Stimulated activated naive CD4-positive, alpha-beta T cell treated with Interleukin-2 at 50 U/mL for 16 hours (primary cell): ENCODE measurements around the gene PLIN5.

Source experiments
- DNase-seq: peaks from one replicate; lab custom pipeline; 2025; lab: John Stamatoyannopoulos, UW

PLIN5 gene

DNA sequence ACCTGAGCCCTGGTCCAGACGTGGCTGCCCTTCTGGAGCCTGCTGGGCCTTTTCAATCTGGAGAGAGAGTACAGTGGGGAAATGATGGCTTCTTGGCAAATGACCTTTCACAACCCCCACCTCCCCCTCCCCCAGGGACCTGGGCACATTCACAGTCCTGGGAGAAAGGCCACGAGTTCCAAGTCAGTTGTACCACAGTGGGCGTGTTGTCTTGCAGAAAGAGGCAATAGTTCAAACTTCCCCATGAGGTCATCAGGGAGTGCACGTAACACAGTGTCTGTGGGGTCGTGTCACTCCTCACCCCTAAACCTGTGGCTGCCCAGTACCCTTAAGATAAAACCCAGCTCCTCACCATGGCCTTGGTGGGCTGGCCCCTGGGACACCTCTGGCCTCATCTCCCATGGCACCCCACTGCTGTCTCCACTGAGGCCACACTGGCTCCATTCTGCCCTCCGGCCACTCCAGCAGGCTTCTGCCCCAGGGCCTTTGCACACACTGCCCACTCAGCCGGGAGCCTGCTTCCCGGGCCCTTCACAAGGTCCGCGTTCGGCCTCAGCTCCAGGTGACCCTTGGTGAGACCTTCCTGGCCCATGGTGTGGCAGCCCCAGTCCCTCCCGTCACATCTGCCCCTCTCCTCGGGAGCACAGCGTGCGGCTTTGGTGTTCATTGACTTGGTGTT lies 30.0 kb downstream of the PLIN5 start:
- no peak for DNase-seq

DNA sequence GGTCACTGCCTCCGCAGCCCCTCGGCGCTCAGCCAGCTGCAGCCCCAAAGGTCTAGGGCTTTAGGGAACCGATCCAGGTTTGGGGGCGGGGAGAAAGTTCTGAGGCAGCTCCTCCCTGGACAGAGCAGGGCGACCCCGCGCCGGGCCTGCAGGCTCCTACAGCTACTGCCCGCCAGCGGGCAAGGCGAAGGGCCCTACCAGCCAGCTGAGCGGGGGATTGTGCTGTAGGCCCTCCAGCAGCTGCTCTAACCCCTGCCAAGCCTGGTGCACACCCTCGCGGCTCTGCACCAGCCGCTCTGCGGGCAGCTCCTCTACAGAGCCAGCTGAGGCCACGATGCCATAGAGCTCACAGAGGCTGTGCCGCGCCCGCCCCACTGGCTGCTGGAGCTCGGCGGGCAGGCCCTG lies 30.7 kb downstream of the PLIN5 start:
- DNase-seq, result no peak

DNA sequence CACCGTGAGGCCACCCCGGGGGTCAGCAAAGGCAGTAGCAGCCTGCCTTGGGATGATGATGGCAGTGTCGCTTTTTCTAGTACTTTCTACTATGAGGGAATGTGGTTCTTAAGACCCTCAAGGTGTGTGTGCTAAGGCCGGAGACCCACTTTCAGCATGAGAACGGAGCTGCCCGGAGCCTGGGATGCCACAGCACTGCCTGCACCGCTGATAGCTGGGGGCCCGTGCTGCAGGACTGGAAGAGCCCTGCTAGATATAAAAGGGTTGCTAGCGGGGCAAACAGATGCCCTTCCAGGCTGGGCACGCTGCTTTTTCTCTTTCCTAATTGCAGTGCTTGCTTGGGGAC lies 31.2 kb downstream of the PLIN5 start:
- DNase-seq, result no peak

DNA sequence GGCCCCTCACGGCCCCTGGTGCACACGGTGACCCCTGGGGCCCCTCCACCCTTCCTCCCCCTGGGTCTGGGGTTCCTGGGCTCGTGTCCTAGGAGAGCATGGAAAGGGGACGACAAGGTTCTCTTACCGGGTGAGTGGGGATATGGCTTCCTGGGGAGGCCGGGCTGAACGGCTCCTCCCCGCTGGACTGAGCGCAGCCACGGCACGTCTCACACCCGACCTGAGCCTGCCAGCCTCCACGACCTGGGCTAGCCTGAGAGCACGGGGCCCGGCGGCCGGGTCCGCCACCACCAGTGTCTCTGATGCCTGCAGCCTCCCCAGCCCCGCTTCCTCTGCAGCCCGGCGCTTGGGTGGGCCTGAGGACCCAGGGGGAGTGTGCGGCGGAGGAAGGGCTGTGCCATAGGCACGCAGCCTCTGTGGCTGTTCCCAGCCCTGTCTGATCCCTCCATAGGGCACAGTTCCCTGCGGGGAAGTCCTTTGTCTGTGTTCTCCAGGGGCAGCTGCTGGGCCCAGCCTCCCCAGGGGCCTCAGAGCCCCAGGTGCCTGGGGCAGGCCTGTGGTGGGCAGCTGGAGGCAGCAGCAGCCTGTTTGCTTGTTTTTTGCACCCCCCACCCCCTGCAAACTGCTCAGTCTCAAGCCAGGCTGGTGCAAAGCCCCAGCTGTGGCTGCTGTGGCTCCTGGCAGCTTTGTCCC lies 31.7 kb downstream of the PLIN5 start:
- DNase-seq, result no peak

DNA sequence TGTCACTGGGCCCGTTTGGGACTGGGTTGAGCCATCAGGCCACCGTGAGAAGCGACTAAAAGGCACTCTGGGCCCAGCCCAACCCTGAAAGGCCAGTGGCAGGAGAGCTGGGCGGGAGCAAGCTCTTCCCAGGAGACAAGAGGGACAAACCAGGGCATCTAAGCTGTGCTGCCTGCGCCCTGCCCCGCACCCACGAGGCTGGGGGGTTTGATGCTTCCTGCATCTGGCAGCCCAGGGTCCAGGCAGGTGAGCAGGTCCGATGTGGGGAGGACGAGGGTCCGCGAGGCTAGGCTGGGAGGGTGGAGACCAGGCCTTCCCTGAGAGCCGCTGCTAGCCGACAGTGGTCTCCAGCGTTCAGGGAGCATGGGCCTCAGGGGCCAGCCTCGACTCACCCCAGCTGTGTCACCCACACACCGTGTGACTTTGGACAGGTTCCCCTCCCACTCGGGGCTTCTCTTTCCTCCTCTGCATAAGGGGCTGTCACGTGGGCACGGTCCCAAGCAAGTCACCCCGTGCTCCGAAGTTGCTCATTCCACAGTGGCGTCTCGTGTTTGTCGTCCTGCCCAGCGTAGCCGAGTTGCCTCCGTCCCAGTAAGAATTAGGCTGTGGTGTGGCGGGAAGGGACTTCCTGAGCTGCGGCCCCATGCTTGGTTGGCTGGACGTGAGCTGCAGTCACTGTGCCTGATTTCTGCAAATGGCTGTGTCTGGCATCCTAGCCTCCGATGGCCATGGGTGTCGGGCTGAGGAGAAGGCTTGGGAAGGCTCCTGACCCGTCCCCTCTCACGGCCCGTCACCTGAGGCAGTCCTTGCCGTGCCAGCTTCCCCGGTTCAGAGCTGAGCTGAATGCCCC lies 32.5 kb downstream of the PLIN5 start:
- DNase-seq, result no peak

DNA sequence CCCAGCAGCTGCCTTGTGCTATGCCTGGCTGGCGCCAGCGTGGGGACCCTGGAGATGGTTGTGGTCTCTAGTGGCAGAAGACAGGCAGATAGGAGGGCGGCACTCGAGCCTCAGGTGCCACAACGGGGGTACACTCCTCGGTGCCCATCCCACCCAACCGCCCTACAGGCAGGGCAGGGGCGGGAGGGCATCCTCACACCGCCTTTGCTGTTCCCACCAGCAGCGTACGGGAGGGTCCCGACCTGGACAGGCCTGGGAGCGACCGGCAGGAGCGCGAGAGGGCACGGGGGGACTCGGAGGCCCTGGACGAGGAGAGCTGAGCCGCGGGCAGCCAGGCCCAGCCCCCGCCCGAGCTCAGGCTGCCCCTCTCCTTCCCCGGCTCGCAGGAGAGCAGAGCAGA lies 33.3 kb downstream of the PLIN5 start:
- DNase-seq, result no peak

DNA sequence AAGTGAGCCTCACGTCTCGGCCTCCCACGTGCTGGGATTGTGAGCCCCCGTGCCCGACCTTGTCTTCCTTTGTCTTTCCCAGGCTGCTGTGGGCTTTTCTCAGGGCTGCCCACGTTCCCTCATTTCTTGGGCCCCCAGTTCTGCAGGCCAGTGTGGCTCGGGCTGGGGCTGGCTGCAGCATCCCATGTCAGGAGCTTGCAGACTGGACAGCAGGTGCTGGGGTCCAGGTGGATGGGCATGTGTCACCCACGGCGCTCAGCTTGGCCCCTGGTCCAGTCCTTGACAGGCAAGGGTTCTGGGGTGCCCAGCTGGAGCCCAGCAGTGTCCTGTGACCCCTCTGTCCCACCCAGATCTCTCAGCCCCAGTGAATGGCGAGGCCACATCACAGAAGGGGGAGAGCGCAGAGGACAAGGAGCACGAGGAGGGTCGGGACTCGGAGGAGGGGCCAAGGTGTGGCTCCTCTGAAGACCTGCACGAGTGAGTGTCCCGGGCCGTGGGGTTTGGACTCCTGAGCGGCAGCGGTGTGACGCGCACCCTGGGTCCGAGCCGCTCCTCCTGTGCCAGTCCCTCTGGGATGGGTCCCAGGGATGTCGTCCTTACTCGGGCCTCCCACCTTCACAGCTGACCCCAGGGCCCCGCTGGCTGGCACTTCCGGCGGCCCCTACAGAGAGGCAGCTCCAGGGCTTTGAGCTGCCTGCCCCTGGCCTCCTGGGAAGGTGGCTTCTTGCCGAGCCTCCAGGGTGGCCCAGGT lies 34.0 kb downstream of the PLIN5 start:
- DNase-seq, result no peak

DNA sequence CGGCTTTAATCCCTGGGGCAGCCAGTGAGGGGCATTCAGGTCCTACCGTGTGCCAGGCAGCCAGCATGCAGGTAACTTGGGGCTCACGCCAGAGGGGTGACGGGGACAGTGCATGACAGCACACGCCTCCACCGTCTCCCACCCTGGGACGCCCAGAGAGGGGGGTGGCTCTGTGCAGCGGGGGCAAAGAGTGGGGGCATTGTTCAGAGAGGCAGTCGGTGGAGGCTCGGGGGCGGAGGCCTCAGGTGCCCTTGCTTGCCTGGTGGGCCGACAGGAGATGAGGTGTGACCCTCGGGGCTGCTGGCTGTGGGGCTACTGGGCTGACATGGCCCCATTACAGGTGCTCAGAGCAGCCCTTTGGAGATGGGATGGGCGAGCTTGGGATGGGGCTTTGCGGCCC lies 35.2 kb downstream of the PLIN5 start:
- no peak for DNase-seq

DNA sequence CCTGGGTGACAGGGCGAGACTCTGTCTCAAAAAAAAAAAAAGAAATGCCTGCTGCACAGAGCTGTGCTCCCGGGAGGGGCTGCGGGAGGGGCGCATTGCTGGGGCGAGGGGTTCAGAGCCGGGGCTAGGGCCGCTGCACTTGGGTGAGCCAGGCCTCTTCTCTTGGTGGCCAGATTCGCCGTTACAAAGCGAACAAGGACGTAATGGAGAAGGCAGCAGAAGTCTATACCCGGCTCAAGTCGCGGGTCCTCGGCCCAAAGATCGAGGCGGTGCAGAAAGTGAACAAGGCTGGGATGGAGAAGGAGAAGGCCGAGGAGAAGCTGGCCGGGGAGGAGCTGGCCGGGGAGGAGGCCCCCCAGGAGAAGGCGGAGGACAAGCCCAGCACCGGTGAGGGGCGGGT lies 35.7 kb downstream of the PLIN5 start:
- DNase-seq, result no peak

DNA sequence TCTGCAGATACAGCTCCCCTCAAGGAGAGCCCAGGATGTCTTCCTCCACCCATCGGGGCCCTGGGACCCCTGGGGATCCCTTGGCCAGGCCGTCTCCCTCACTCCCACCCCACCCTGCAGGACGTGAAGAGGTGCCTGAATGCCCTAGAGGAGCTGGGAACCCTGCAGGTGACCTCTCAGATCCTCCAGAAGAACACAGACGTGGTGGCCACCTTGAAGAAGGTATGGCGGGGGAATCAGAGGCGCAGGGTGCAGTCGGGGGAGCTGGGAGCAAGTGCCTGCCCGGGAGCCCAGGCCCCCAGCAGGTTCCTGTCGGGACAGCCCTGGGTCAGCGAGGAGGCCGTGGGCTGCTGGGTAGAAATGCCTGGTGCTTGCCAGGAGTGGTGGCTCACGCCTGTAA lies 36.3 kb downstream of the PLIN5 start:
- DNase-seq, result no peak

DNA sequence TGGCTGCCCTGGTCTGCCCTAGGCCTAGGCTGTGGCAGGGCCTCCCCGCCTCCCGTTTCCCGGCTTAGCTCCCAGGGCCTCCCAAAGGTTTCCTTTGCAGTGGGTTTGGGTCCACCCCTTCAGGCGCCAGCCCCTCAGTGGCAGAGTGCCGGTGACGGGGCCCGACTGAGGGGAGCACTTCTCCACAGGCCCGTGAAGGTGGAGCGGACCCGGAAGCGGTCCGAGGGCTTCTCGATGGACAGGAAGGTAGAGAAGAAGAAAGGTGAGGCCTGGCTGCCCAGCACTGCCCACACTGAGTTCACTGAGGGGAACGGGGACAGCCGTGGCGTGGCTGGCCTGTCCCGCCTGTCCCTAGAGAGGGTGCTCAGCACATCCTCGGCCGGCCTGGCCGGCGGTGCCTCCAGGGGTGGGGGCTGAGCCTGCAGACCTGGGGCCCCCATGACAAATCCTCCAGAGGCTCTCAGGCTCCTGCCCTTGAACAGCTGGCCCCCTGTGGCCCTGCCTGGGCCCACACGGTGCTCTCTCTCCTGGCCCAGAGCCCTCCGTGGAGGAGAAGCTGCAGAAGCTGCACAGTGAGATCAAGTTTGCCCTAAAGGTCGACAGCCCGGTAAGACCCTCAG lies 37.1 kb downstream of the PLIN5 start:
- no peak for DNase-seq

DNA sequence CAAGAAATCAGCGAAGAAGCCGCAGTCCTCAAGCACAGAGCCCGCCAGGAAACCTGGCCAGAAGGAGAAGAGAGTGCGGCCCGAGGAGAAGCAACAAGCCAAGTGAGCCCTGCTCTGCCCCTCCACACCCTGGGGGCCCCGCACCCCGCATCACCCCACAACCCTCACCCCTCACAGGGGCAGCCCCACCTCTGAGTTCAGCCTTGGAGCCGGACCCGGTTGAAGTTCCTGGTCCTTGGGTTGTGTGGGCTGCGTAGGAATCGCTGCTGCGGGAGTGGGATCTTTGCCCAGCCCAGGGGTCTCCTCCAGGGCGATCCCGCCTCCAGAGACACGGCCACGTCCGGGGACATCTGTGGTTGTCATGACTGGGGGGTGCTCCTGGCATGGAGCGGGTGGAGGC lies 38.7 kb downstream of the PLIN5 start:
- DNase-seq, result no peak

DNA sequence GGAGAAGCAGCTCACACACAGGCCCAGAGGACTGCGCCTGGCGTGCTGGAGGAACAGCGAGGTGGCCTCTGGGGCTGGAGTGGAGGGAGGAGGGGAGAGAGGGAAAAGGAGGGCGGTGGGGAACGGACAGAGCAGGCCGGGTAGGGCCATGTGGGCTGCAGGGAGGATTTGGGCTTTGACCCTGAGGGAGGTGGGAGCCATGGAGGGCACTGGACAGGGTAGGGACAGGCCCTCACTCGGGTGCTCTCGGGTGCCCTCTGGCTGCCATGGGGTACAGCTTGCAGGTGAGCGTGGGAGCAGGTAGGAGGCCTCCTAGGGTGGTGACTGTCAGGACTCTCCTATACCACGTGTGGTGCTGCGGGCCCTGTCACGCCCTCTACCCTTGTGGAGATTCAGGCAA lies 39.6 kb downstream of the PLIN5 start:
- DNase-seq, result no peak

DNA sequence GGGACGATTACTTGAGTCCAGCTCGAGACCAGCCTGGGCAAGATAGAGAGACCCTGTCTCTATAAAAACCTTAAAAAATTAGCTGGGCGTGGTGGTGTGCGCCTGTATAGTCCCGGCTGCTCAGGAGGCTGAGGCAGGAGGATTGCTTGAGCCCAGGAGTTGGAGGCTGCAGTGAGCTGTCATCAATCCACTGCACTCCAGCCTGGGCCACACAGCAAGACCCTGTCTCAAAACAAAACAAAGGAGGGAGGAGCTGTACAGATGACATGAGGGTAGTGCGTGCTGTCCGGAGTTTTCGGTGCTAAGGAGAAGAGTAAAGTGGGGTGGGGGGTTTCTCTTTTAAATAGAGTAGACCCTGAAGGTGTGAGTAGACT lies 40.3 kb downstream of the PLIN5 start:
- DNase-seq, result no peak

DNA sequence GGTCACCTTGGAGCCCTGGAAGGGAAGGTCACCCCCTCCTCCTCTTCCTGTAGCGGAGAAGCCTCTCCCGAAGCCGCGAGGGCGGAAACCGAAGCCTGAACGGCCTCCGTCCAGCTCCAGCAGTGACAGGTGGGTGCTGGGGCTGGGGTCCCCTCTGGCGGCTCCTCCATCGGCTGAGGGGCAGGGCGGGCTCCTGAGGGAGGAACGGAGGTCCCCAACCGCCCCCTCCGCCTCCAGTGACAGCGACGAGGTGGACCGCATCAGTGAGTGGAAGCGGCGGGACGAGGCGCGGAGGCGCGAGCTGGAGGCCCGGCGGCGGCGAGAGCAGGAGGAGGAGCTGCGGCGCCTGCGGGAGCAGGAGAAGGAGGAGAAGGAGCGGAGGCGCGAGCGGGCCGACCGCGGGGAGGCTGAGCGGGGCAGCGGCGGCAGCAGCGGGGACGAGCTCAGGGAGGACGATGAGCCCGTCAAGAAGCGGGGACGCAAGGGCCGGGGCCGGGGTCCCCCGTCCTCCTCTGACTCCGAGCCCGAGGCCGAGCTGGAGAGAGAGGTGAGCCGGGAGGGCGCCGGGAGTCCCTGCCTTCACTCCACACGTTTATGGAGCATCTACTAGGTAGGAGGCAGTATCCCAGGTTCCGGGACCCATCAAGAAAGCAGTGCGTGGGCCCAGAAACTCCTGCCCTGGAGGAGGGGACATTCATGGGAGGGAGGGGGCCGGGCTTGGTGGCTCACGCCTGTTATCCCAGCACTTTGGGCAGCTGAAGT lies 40.9 kb downstream of the PLIN5 start:
- DNase-seq, result no peak

DNA sequence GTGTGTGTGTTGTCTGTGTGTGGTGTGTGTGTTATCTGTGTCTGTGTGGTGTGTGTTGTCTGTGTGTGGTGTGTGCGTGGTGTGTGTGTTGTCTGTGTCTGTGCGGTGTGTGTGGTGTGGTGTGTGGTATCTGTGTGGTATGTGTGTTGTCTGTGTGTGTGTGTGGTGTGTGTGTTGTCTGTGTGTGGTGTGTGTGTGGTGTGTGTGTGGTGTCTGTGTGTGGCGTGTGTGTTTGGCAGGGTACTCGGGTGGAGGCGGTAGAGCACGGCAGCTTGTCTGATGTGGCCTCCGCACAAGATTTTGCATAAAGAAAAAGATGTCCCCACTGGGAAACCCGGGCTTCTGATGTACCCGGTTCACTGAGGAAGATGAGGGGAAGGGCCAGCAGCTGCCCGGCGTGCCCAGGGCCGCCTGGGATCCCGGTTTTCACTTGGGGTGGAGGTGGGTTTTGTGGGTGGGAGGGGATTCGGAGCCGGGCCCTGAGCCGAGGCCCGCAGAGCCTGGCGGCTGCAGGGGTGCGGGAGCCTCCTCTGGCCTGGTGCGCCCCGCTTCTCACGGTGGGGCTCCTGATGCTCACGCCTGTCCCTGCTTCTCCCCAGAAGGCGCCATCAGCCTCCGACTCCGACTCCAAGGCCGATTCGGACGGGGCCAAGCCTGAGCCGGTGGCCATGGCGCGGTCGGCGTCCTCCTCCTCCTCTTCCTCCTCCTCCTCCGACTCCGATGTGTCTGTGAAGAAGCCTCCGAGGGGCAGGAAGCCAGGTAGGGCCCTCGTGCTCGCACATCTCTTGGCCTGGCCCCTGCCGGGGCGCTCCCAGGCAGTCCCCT lies 41.7 kb downstream of the PLIN5 start:
- no peak for DNase-seq

DNA sequence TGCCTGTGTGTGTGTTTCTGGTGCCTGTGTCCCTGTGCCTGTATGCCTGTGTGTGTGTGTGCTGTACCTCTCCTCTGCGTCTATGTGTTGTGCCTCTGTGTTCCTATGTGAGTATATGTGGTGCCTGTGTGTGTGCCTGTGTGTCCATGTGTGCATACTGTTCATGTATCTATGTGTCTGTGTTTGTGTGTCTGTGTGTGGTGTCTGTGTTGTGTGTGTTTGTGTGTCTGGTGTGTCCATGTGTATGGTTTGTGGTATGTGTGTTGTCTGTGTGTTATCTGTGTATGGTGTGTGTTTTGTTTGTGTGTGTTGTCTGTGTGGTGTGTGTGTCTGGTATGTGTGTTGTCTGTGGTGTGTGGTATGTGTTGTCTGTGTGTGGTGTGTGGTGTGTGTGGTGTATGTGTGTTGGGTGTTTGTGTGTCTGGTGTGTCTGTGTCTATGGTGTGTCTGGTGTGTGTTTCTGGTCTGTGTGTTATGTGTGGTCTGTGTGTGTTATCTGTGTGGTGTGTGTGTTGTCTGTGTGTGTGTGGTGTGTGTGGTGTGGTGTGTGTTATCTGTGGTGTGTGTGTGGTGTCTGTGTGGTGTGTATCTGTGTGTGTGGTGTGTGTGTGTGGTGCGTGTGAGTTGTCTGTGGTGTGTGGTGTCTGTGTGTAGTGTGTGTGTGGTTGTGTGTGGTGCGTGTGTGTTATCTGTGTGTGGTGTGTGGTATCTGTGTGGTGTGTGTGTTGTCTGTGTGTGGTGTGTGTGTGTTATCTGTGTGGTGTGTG lies 42.5 kb downstream of the PLIN5 start:
- no peak for DNase-seq

DNA sequence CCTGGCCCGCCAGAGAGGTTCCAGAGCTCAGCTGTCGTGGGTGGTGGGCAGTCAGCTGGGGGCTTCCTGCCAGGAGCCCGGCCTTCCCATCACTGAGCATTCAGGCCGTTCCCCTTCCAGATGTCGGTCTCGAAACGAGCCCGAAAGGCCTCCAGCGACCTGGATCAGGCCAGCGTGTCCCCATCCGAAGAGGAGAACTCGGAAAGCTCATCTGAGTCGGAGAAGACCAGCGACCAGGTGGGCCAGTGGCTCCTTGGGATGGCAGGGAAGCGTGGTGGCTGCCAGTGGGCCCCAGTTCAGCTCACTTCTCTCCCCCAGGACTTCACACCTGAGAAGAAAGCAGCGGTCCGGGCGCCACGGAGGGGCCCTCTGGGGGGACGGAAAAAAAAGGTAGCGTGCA lies 43.6 kb downstream of the PLIN5 start:
- DNase-seq, result no peak

DNA sequence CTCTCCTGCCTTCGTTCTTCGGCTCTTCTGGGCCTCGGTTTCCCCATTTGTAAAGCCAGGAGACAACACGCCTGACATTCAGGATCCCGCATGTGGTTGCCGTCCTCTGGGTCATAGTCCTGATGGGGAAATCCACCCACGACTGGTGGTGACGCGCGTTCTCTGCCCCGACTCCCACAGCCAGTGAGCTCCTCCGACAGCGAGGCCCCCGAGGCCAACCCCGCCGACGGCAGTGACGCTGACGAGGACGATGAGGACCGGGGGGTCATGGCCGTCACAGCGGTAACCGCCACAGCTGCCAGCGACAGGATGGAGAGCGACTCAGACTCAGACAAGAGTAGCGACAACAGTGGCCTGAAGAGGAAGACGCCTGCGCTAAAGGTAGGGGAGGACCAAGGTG lies 46.5 kb downstream of the PLIN5 start:
- no peak for DNase-seq

DNA sequence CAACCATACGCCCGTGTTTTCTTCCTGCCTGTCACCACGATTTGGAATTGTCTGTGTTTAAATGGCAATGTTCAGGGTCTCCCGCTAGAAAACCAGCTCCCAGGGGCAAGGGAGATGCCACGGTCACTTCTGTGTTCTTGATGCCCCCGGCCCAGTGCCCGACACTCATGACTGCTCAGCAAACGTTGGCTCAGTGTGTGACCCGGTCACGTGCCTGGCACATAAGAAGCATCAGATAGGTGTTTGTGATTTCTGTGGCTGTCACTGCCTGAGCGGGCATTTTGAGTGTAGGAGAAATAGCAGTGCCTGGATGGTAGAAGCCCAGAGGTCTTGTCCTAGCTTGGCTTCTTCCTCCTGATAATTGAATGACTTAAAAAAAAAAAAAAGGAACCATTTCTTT lies 47.5 kb downstream of the PLIN5 start:
- DNase-seq, result no peak
